ENCODE measurements around the gene IFIT1.

GRCh38 chr10:89427629-89428028 lies 35.2 kb downstream of the IFIT1 start:
- TF ChIP-seq CTCF (IDR thresholded peaks at IDR 0.05): no peak
- TF ChIP-seq POLR2A (IDR thresholded peaks at IDR 0.05): no peak

Measured in Peyer's patch (tissue), 4 donors.